Fibroblast of the aortic adventitia (primary cell): Measurements from ENCODE around the gene NFAM1. TPM values are rescaled to one million over a fixed set of nuclear protein-coding genes. Genes with fewer than 3 reads are reported as not detected.

Source experiments
- DNase-seq: peaks from one replicate; pipeline ENCODE4 v3.0.0-alpha.2; 2010; ENCODE audit warnings: low read depth
- H3K4me3 ChIP-seq: 2 replicates; pipeline ENCODE4 v1.5.1; 2011; ENCODE audit warnings: low read depth, mild to moderate bottlenecking, control low read depth, low read length, moderate library complexity
- CTCF ChIP-seq: IDR thresholded peaks from 2 replicates; pipeline ENCODE4 v1.5.1; 2011; ENCODE audit warnings: mild to moderate bottlenecking, low read length, control low read depth, inconsistent platforms; ENCODE audit not compliant: insufficient read depth
- total RNA-seq: library from RNA; depleted of rRNA; stranded (reverse); fragments of >200 nt; gene quantifications from 2 replicates; pipeline ENCODE4 v1.2.3, GENCODE V29; 2012; ENCODE audit warnings: low replicate concordance

Gene NFAM1
- total RNA-seq, 1 donor = not detected

GRCh38 chr22:42408810-42409529 is 23.2 kb downstream of the NFAM1 start:
- TF ChIP-seq CTCF = no peak
- no peak for DNase-seq
- no peak overlapping the region for H3K4me3 ChIP-seq

GRCh38 chr22:42408276-42408675 is 23.9 kb downstream of the NFAM1 start:
- TF ChIP-seq CTCF = no peak
- H3K4me3 ChIP-seq = no peak overlapping the region
- no peak for DNase-seq

- H3K4me3 ChIP-seq = no peak overlapping the region
- no peak for TF ChIP-seq CTCF
- no peak for DNase-seq
These were observed 27.9 kb downstream of the NFAM1 start for GRCh38 chr22:42404266-42404665.

GRCh38 chr22:42401535-42402334 is 30.5 kb downstream of the NFAM1 start:
- H3K4me3 ChIP-seq = no peak overlapping the region
- TF ChIP-seq CTCF = no peak
- DNase-seq = no peak

- no peak for DNase-seq
- H3K4me3 ChIP-seq = no peak overlapping the region
- no peak for TF ChIP-seq CTCF
These were observed 31.2 kb downstream of the NFAM1 start for GRCh38 chr22:42400811-42401534.

- TF ChIP-seq CTCF = no peak
- no peak for DNase-seq
- H3K4me3 ChIP-seq = no peak overlapping the region
These were observed 32.6 kb downstream of the NFAM1 start for GRCh38 chr22:42399315-42400271.
